Medulla oblongata (tissue), 1 donor: Measurements from ENCODE around the gene SLAMF1.
"Not testable (repeated sequence)": the region's sequence is repeated elsewhere in the genome, so short reads cannot be mapped to it uniquely, and the experiment has no call there.

ENCODE experiments used
- DNase-seq: peaks from one replicate; pipeline ENCODE4 v3.0.0-alpha.2; 2015; ENCODE audit errors: extremely low spot score

Gene SLAMF1

GRCh38 chr1:160640359-160641123 lies 6.3 kb downstream of the SLAMF1 start:
- DNase-seq: no peak

- DNase-seq: no peak
Observed at GRCh38 chr1:160639652-160640051, 7.2 kb downstream of the SLAMF1 start.

- no peak for DNase-seq
Observed at GRCh38 chr1:160638926-160639325, 7.9 kb downstream of the SLAMF1 start.

GRCh38 chr1:160638540-160638857 lies 8.3 kb downstream of the SLAMF1 start:
- DNase-seq: no peak

GRCh38 chr1:160637821-160638539 lies 8.9 kb downstream of the SLAMF1 start:
- DNase-seq: no peak

- no peak for DNase-seq
Observed at GRCh38 chr1:160637065-160637464, 9.8 kb downstream of the SLAMF1 start.

- DNase-seq: no peak
Observed at GRCh38 chr1:160636547-160636946, 10.3 kb downstream of the SLAMF1 start.

GRCh38 chr1:160636076-160636475 lies 10.8 kb downstream of the SLAMF1 start:
- DNase-seq: no peak

- DNase-seq: no peak
Observed at GRCh38 chr1:160634543-160635491, 12.0 kb downstream of the SLAMF1 start.

- DNase-seq: no peak
Observed at GRCh38 chr1:160633330-160633903, 13.4 kb downstream of the SLAMF1 start.

GRCh38 chr1:160631983-160632625 lies 14.7 kb downstream of the SLAMF1 start:
- no peak for DNase-seq

GRCh38 chr1:160630523-160631451 lies 16.1 kb downstream of the SLAMF1 start:
- DNase-seq: no peak

GRCh38 chr1:160629286-160630210 lies 17.3 kb downstream of the SLAMF1 start:
- peak; percentile 75 for DNase-seq

GRCh38 chr1:160628799-160629263 lies 18.0 kb downstream of the SLAMF1 start:
- DNase-seq: no peak

- not testable (repeated sequence) for DNase-seq
Observed at GRCh38 chr1:160627677-160628289, 19.1 kb downstream of the SLAMF1 start.

GRCh38 chr1:160626509-160627342 lies 20.1 kb downstream of the SLAMF1 start:
- no peak for DNase-seq

- peak; percentile 60 for DNase-seq
Observed at GRCh38 chr1:160625725-160626498, 20.9 kb downstream of the SLAMF1 start.
